HG03196 (cell line): Measurements from ENCODE around the gene TENM4.

ENCODE experiments used
- ATAC-seq: cut with Tn5 transposase; IDR thresholded peaks from one replicate; pipeline ENCODE4 v1.9.1; 2021; ENCODE audit not compliant: unreplicated experiment

The TENM4 gene

GRCh38 chr11:78773492-78773891 lies 667.3 kb downstream of the TENM4 start:
- no peak for ATAC-seq

GRCh38 chr11:78773077-78773476 lies 667.8 kb downstream of the TENM4 start:
- ATAC-seq, result no peak

- no peak for ATAC-seq
Observed at GRCh38 chr11:78772186-78772585, 668.6 kb downstream of the TENM4 start.

- no peak for ATAC-seq
Observed at GRCh38 chr11:78770931-78771330, 669.9 kb downstream of the TENM4 start.

- ATAC-seq, result no peak
Observed at GRCh38 chr11:78768971-78769370, 671.9 kb downstream of the TENM4 start.

DNA sequence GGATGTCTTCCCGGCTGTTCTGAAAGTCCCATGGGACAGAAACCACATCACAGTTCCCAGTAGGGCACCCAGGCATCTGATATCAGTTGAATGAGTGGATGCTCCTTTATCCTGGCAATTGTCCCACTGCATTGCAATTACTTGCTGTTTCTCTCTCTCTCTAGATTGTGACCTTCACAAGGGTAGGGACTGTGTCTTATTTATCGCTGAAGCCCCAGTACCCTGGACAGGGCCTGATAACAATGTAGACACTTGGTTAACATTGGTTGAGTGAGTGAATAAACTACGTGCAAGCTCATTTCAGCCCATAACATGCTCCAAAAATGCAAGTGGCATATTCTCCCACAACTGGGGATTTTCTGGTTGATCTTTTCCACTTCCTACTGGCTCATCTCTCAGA lies 672.5 kb downstream of the TENM4 start:
- no peak for ATAC-seq

DNA sequence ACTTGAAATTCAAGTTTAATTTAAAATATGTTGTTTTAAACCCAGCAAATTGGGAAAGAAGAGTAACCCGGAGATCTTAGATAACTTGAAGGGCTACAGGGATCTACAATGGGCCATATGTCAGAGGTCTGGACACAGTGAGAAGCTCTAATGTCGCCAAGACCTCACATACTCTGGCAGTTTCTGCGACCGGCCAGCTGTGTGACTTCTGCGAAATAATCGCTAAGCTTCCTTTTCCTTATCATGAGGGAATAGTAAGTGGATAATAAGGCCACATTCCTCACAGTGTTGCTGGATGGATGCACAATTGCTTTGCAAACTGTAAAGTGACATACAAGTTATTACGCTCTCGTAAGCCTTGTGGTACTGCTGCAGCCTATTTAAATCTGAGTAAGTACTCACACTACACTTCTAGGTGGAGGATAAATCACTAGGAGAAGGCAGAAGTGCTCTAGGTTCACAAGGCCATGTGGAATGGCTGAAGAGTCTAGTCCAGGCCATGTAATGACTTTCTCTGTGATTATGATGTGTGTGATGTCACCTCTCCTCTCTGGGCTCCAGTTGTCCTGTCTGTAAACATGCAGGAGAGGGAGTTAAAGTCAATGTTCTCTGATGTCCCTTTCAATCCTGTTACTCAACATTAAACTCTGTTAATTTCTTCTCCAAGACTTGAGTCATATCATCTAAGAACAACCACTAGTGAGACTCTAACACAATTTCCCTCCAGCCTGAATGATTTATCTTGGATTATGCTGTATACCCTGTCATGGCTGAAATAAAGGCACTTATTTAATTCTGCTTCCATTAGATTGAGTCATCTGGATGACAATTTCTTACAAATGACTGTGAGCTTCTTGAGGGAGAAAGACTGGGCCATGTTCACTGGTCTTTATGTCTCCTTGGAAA lies 673.5 kb downstream of the TENM4 start:
- ATAC-seq, result no peak

DNA sequence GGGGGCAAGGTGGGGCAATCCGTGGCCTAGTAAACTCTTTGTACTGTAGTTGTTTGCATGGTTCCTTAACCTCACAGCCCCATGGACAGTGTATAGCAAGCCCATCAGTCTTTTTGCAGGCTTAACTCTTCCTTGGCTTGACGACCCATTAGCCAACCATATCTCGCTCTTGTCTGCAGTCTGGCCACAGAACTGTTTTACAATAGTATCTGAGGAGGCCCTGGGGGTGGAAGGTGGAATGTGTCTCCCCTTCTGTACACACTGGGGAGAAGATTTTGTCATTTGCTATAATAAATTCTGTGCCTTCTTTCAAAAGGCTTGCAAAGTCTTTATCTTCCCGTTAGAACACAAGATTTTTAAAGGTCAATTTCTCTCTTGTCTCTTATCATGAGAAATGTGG lies 675.9 kb downstream of the TENM4 start:
- ATAC-seq, result no peak

- no peak for ATAC-seq
Observed at GRCh38 chr11:78763664-78764063, 677.2 kb downstream of the TENM4 start.

DNA sequence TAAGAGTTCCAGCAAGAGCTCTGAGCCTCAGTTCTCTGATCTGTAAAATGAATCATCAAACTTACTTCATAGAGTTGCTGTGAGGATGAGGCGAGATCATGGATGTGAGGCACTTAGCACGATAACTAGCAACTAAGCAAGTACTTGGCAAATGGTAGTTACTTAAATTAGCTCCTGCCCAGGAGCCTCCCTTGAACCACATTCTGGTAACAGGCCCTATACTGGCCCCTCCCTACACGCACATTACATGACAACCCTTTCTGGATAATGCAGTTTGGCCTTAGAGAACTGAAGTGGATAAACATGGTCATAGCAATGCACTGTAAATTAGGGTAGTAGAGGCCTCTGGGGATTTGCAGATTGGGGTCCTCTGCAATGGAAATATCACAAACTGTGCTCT lies 678.7 kb downstream of the TENM4 start:
- no peak for ATAC-seq

GRCh38 chr11:78759071-78759470 lies 681.8 kb downstream of the TENM4 start:
- no peak for ATAC-seq

- ATAC-seq, result no peak
Observed at GRCh38 chr11:78753297-78753696, 687.5 kb downstream of the TENM4 start.

GRCh38 chr11:78752494-78752893 lies 688.3 kb downstream of the TENM4 start:
- ATAC-seq, result no peak

GRCh38 chr11:78748918-78749690 lies 691.7 kb downstream of the TENM4 start:
- ATAC-seq, result no peak

DNA sequence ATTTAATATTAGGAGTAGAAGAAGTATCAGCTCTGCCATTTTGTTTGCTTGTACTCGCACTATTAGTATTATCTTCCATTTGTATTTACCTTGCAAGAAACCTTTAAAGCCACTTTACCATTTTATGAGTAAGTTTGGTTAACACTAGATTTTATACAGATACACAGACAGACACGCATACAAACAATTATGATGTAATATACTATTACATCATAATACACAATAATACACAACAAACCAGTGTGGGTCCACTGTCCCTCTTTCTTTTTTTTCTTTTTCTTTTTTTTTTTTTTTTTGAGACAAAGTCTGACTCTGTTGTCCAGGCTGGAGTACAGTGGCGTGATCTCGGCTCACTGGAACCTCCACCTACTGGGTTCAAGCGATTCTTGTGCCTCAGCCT lies 695.9 kb downstream of the TENM4 start:
- no peak for ATAC-seq

GRCh38 chr11:78744202-78744601 lies 696.6 kb downstream of the TENM4 start:
- no peak for ATAC-seq

GRCh38 chr11:78742430-78742829 lies 698.4 kb downstream of the TENM4 start:
- no peak for ATAC-seq

DNA sequence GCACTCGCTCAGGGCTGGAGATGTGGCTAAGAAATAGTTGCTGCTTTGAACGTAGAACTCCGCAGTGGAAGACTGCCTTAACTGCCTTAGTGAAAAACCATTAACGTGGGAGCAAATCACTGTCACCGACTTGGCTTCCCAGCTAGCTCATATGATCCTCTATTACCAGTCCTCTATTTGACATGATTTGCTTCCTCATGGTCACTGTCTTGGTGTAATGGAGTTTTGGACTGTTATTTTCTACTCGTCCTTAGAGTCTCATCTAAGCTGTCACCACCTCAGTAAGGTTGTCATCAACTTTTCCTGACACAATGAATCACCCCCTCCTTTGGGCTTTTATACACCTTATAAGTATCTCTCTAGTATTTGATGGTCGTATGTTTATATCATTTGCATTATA lies 699.1 kb downstream of the TENM4 start:
- no peak for ATAC-seq

GRCh38 chr11:78740199-78741071 lies 700.4 kb downstream of the TENM4 start:
- ATAC-seq, result no peak

- no peak for ATAC-seq
Observed at GRCh38 chr11:78737891-78738290, 702.9 kb downstream of the TENM4 start.

GRCh38 chr11:78737301-78737700 lies 703.5 kb downstream of the TENM4 start:
- no peak for ATAC-seq
